Right atrium auricular region (tissue), 2 donors: ENCODE data around the gene S100A12. TPM values are rescaled to one million over a fixed set of nuclear protein-coding genes. Genes with fewer than 3 reads are reported as not detected.

Experiments
- DNase-seq: peaks from one replicate; pipeline ENCODE4 v3.0.0-alpha.2; 2019; ENCODE audit warnings: low spot score
- H3K27ac ChIP-seq, 2 donors: fragments of 200-600 bp; sonication (generic); 1 replicate in 1 of 2; 2 replicates in 1 of 2; pipeline ENCODE4 v1.5.1; 2016 to 2019
- H3K27me3 ChIP-seq, 2 donors: fragments of 200-600 bp; sonication (generic); one replicate each; pipeline versions ENCODE4 v1.5.1 to v1.6.0; 2017 to 2019
- H3K36me3 ChIP-seq: fragments of 200-600 bp; sonication (generic); one replicate; pipeline ENCODE4 v1.5.1; 2016
- H3K4me1 ChIP-seq, 2 donors: fragments of 200-600 bp; sonication (generic); one replicate each; pipeline versions ENCODE4 v1.5.1 to v1.6.0; 2017 to 2019
- H3K4me3 ChIP-seq, 2 donors: fragments of 200-600 bp; sonication (generic); 1 replicate in 1 of 2; 2 replicates in 1 of 2; pipeline ENCODE4 v1.5.1; 2017 to 2019; ENCODE audit warnings: mild to moderate bottlenecking in 1 of 2, moderate library complexity in 1 of 2
- H3K9me3 ChIP-seq, 2 donors: fragments of 200-600 bp; sonication (generic); one replicate each; pipeline ENCODE4 v1.5.1; 2019
- total RNA-seq, 2 donors: library from RNA; depleted of rRNA; stranded (reverse); fragments of >200 nt; gene quantifications; one replicate each; pipeline ENCODE4 v1.1.0, GENCODE V29; 2016
- TF ChIP-seq, protein P1 (sequence below), 2 donors: fragments of 200-600 bp; sonication (generic); IDR thresholded peaks; one replicate each; pipeline ENCODE4 v1.5.1; 2019; ENCODE audit warnings: antibody characterized with exemption in 2 of 2

The S100A12 gene
- total RNA-seq, 2 donors from 2014 or later = 5.5 to 5.7 TPM

- peak; percentile 54 for DNase-seq
- no peak overlapping the region for H3K27ac ChIP-seq
- no peaks in the 10 kb centered on the region for H3K27me3 ChIP-seq
- TF ChIP-seq, protein P1, sequence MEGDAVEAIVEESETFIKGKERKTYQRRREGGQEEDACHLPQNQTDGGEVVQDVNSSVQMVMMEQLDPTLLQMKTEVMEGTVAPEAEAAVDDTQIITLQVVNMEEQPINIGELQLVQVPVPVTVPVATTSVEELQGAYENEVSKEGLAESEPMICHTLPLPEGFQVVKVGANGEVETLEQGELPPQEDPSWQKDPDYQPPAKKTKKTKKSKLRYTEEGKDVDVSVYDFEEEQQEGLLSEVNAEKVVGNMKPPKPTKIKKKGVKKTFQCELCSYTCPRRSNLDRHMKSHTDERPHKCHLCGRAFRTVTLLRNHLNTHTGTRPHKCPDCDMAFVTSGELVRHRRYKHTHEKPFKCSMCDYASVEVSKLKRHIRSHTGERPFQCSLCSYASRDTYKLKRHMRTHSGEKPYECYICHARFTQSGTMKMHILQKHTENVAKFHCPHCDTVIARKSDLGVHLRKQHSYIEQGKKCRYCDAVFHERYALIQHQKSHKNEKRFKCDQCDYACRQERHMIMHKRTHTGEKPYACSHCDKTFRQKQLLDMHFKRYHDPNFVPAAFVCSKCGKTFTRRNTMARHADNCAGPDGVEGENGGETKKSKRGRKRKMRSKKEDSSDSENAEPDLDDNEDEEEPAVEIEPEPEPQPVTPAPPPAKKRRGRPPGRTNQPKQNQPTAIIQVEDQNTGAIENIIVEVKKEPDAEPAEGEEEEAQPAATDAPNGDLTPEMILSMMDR (IDR thresholded peaks at IDR 0.05) = no peak
- no peaks in the 10 kb centered on the region for H3K36me3 ChIP-seq
- no peaks in the 10 kb centered on the region for H3K9me3 ChIP-seq
- H3K4me1 ChIP-seq = no peaks in the 10 kb centered on the region
- H3K4me3 ChIP-seq = no peak overlapping the region
These were observed 21.9 kb upstream of the S100A12 start for GRCh38 chr1:153397051-153397923.

DNA sequence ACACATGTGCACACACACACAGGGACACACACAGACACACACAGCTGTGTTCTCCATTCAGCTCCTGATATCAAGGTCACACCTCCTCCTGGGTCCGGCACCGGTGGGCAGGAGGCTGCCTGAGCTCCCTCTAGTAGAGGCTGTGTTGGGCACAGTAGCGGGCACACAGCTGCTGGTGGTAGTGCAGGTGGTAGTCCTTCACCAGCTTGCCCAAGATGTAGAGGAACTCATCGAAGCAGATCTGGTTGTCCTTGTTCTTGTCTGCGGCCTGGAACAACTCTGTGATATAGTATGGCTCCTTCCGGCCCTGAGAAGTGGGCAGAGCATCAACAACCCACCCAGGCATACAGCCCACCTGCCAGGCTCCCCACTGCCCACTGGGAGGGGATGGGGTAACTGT lies 21.0 kb upstream of the S100A12 start:
- H3K4me3 ChIP-seq = no peak overlapping the region

GRCh38 chr1:153395776-153396175 lies 20.4 kb upstream of the S100A12 start:
- H3K36me3 ChIP-seq = no peaks in the 10 kb centered on the region
- TF ChIP-seq, protein P1 (IDR thresholded peaks at IDR 0.05) = no peak
- no peaks in the 10 kb centered on the region for H3K27me3 ChIP-seq
- H3K27ac ChIP-seq = no peak overlapping the region
- no peak overlapping the region for H3K4me3 ChIP-seq
- H3K9me3 ChIP-seq = no peaks in the 10 kb centered on the region
- DNase-seq = peak; percentile 23
- H3K4me1 ChIP-seq = peaks cover 0 to 4% of the 10 kb centered on the region in 2 donors

More for the DNA sequence above, 21.0 kb upstream of the S100A12 start:
- TF ChIP-seq, protein P1 (IDR thresholded peaks at IDR 0.05) = no peak
- H3K4me1 ChIP-seq = peaks cover 0 to under 1% of the 10 kb centered on the region in 2 donors
- no peak overlapping the region for H3K27ac ChIP-seq
- H3K36me3 ChIP-seq = no peaks in the 10 kb centered on the region
- H3K9me3 ChIP-seq = no peaks in the 10 kb centered on the region
- H3K27me3 ChIP-seq = no peaks in the 10 kb centered on the region
- DNase-seq = peak; percentile 26

DNA sequence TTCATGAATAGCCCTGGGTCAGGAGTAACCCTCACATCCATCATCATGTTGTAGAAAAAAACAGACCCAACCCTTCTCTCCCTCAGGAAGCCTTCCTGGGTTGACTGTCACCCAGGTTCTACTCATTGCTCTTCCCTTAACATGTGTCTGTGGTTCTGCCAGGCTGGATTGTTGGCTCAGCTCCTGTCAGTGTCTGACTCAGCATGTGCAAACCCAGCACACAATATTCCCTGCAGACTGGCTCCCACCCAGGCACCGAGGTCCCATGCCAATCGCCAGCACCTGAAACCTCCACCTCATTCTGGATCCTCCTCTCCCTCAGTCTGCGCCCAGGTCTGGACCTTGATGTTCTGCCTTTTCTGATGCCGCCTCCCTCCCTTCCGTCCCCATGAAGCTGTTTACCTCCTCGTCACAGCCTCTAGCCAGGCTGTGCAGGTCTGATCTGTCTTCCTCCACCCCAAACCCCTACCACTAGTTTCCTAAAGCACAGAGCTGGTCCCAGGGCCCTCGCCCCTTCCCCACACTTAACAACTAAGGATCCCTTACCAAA lies 19.8 kb upstream of the S100A12 start:
- H3K9me3 ChIP-seq = no peaks in the 10 kb centered on the region
- no peaks in the 10 kb centered on the region for H3K27me3 ChIP-seq
- H3K27ac ChIP-seq = no peak overlapping the region
- peaks cover 0 to 4% of the 10 kb centered on the region in 2 donors for H3K4me1 ChIP-seq
- peak; percentile 40 for DNase-seq
- H3K4me3 ChIP-seq = no peak overlapping the region
- H3K36me3 ChIP-seq = no peaks in the 10 kb centered on the region
- TF ChIP-seq, protein P1 (IDR thresholded peaks at IDR 0.05) = no peak

GRCh38 chr1:153394391-153394790 lies 19.0 kb upstream of the S100A12 start:
- Histone ChIP-seq H3K27me3 (no peaks in the 10 kb centered on the region), H3K27ac (no peak overlapping the region), H3K9me3 (no peaks in the 10 kb centered on the region), H3K4me1 (peaks cover 0 to 4% of the 10 kb centered on the region in 2 donors), H3K4me3 (no peak overlapping the region), H3K36me3 (no peaks in the 10 kb centered on the region)
- no peak for DNase-seq
- TF ChIP-seq, protein P1 (IDR thresholded peaks at IDR 0.05) = no peak
